Keratinocyte (primary cell): ENCODE data around the gene DMXL1. TPM values are rescaled to one million over a fixed set of nuclear protein-coding genes. Genes with fewer than 3 reads are reported as not detected.

Experiments used
- DNase-seq: peaks from one replicate; pipeline ENCODE4 v3.0.0-alpha.2; 2011; ENCODE audit warnings: low read depth, missing footprints, low spot score
- FAIRE-seq: peaks from 2 replicates; lab custom pipeline; 2011; peaks lifted over from hg19 to GRCh38; lab: Jason Lieb, UNC
- H2AFZ ChIP-seq: 2 replicates; pipeline ENCODE4 v1.6.0; 2012; ENCODE audit warnings: low read length, control low read depth, inconsistent platforms; ENCODE audit not compliant: control insufficient read depth
- H3K27ac ChIP-seq: 2 replicates; pipeline ENCODE4 v1.5.1; 2011; ENCODE audit warnings: low read length; ENCODE audit not compliant: control insufficient read depth, insufficient read depth
- H3K27me3 ChIP-seq: 3 replicates; pipeline ENCODE4 v1.6.0; 2011; ENCODE audit warnings: low read length; ENCODE audit not compliant: control insufficient read depth, insufficient read depth; ENCODE audit errors: extremely low read depth
- H3K36me3 ChIP-seq, 2 experiments: 2 replicates in 1 of 2; 3 replicates in 1 of 2; pipeline ENCODE4 v1.5.1; 2011; ENCODE audit warnings: low read length in 2 of 2, mild to moderate bottlenecking in 1 of 2; ENCODE audit not compliant: control insufficient read depth in 2 of 2, insufficient read depth in 2 of 2; ENCODE audit errors: extremely low read depth in 1 of 2
- H3K4me1 ChIP-seq: 3 replicates; pipeline ENCODE4 v1.5.1; 2011; ENCODE audit warnings: low read length; ENCODE audit not compliant: control insufficient read depth, insufficient read depth; ENCODE audit errors: extremely low read depth
- H3K4me2 ChIP-seq: 3 replicates; pipeline ENCODE4 v1.6.0; 2011; ENCODE audit warnings: low read depth, low read length; ENCODE audit not compliant: control insufficient read depth, insufficient read depth; ENCODE audit errors: extremely low read depth
- H3K4me3 ChIP-seq, 3 experiments: fragments of 200-600 bp in 1 of 3; sonication (generic) in 1 of 3; 2 replicates in 2 of 3; 3 replicates in 1 of 3; pipeline ENCODE4 v1.5.1; 2011 to 2016; ENCODE audit warnings: low read length in 3 of 3, mild to moderate bottlenecking in 3 of 3, control low read depth in 2 of 3, inconsistent platforms in 1 of 3, low read depth in 1 of 3, mixed read lengths in 1 of 3, mixed run types in 1 of 3, moderate library complexity in 1 of 3; ENCODE audit not compliant: control insufficient read depth in 2 of 3, insufficient read depth in 2 of 3; ENCODE audit errors: extremely low read depth in 1 of 3
- H3K79me2 ChIP-seq: 2 replicates; pipeline ENCODE4 v1.6.0; 2012; ENCODE audit warnings: low read length; ENCODE audit not compliant: control insufficient read depth, insufficient read depth
- H3K9ac ChIP-seq: 3 replicates; pipeline ENCODE4 v1.6.0; 2011; ENCODE audit warnings: low read length; ENCODE audit not compliant: control insufficient read depth, insufficient read depth; ENCODE audit errors: extremely low read depth
- H3K9me1 ChIP-seq: 3 replicates; pipeline ENCODE4 v1.6.0; 2011; ENCODE audit warnings: low read length; ENCODE audit not compliant: control insufficient read depth, insufficient read depth; ENCODE audit errors: extremely low read depth
- H3K9me3 ChIP-seq: 2 replicates; pipeline ENCODE4 v1.5.1; 2012; ENCODE audit warnings: low read depth, low read length; ENCODE audit not compliant: control insufficient read depth
- H4K20me1 ChIP-seq: 3 replicates; pipeline ENCODE4 v1.6.0; 2011; ENCODE audit warnings: low read length; ENCODE audit not compliant: control insufficient read depth, insufficient read depth; ENCODE audit errors: extremely low read depth
- CTCF ChIP-seq, 3 experiments: IDR thresholded peaks in 1 of 3; conservative IDR thresholded peaks in 1 of 3; optimal IDR thresholded peaks in 1 of 3; 2 replicates in 2 of 3; 3 replicates in 1 of 3; pipeline versions ENCODE3 to v1.5.1; 2011; ENCODE audit warnings: low read length in 3 of 3, mild to moderate bottlenecking in 3 of 3, moderate library complexity in 2 of 3, control low read depth in 1 of 3, inconsistent platforms in 1 of 3; ENCODE audit not compliant: insufficient read depth in 2 of 3; ENCODE audit errors: extremely low read depth in 1 of 3
- EZH2 ChIP-seq: IDR thresholded peaks from one replicate; pipeline ENCODE4 v1.6.1; 2012; ENCODE audit warnings: inconsistent platforms, mild to moderate bottlenecking, low read length, moderate library complexity
- dilution Hi-C: fragments of 300-500 bp; cut with MboI; formaldehyde crosslinking; loops from one replicate; pipeline ENCODE4 v1.7.0; 2020; ENCODE audit warnings: low sequenced_read_pairs; ENCODE audit not compliant: extremely low pct_ligation_motif_present
- polyA plus RNA-seq, 5 experiments: library from polyadenylated mRNA; depleted of rRNA in 3 of 5; stranded (reverse) in 3 of 5; stranded (forward) in 1 of 5; unstranded in 1 of 5; fragments of >200 nt; gene quantifications; 1 replicate in 1 of 5; 2 replicates in 3 of 5; 3 replicates in 1 of 5; pipeline versions ENCODE4 v1.2.1 to v1.2.3, GENCODE V29; 2011 to 2012; ENCODE audit warnings: missing spikeins in 2 of 5, low read depth in 1 of 5, low replicate concordance in 1 of 5

DMXL1 gene
- polyA plus RNA-seq, 1 donor (not counting 4 experiments of a cell fraction or from before 2014, with no cell fraction given), result 13.1 TPM

DNA sequence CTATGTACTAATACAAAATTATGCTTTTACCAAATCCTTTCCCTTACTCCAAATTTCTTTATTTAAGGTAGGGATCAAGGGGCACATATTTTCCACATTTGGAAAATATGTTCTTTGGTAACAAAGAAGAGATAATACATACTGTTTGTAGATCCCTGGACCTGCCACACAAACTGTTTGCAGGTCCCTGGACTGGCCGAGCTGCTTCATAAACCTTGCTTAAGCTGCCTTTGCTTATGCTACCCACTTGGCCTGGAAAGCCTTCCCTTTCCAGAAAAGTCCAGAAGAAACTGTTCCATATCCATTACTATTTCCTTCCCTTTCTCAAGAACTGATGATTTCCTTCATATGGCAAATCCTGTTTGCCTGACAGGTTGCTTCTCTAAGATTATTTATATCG is 22.6 kb upstream of the DMXL1 start:
- no peak overlapping the region for H3K9ac ChIP-seq
- H4K20me1 ChIP-seq, result no peaks in the 10 kb centered on the region
- H3K27me3 ChIP-seq, result no peaks in the 10 kb centered on the region
- no peaks in the 10 kb centered on the region for H3K79me2 ChIP-seq
- FAIRE-seq, result no peak
- H3K9me1 ChIP-seq, result no peaks in the 10 kb centered on the region
- H3K4me1 ChIP-seq, result peaks cover 3% of the 10 kb centered on the region
- H2AFZ ChIP-seq, result no peak overlapping the region
- H3K36me3 ChIP-seq, result no peaks in the 10 kb centered on the region
- no peak overlapping the region for H3K27ac ChIP-seq
- dilution Hi-C loops, result no loop called here
- H3K4me3 ChIP-seq, result no peak overlapping the region
- TF ChIP-seq CTCF (optimal IDR thresholded peaks at IDR 0.05 in 1 of 3, IDR thresholded peaks at IDR 0.05 in 1 of 3, conservative IDR thresholded peaks at IDR 0.05 in 1 of 3; ENCODE audit: extremely low read depth in 1 of 3, insufficient read depth in 2 of 3, low read length in 3 of 3) (no peak), EZH2 (no peak)
- no peak for DNase-seq
- no peaks in the 10 kb centered on the region for H3K9me3 ChIP-seq
- H3K4me2 ChIP-seq, result no peak overlapping the region

DNA sequence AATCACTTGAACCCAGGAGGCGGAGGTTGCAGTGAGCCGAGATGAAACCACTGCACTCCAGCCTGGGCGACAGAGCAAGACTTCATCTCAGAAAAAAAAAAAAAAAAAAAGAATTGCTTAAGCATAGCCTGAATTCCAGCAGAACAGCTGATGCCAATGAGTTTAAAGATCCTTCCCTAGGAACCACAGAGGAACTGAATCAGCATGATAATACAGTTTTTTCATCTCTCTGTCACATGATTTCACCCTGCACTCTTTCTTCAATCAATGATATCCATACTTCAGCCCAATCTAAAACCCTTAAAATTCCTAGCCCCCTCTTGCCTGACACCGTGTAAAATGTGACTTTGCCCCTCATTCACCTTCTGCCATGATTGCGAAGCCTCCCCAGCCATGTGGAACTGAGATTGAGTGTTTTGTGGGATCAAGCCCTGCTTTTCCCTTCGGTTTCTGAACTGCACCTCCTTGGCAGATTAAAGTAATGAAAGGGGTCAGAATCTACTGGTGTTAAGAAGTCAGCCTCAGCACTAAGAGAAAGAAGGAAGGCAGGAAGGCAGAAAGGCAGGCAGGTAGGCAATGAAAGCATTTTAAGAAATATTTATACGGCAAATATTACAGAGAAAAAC is 20.9 kb upstream of the DMXL1 start:
- DNase-seq (no peak), FAIRE-seq (peak; percentile 60)
- no peak overlapping the region for H3K4me2 ChIP-seq
- H3K27me3 ChIP-seq, result no peaks in the 10 kb centered on the region
- H3K9me1 ChIP-seq, result no peaks in the 10 kb centered on the region
- H3K36me3 ChIP-seq, result no peaks in the 10 kb centered on the region
- no peak overlapping the region for H3K27ac ChIP-seq
- H3K4me1 ChIP-seq, result peaks cover 3% of the 10 kb centered on the region
- H3K9ac ChIP-seq, result no peak overlapping the region
- H2AFZ ChIP-seq, result peak overlapping the region; percentile 76
- no peaks in the 10 kb centered on the region for H3K79me2 ChIP-seq
- no peak overlapping the region for H3K4me3 ChIP-seq
- no peaks in the 10 kb centered on the region for H4K20me1 ChIP-seq
- TF ChIP-seq CTCF (optimal IDR thresholded peaks at IDR 0.05 in 1 of 3, IDR thresholded peaks at IDR 0.05 in 1 of 3, conservative IDR thresholded peaks at IDR 0.05 in 1 of 3; ENCODE audit: extremely low read depth in 1 of 3, insufficient read depth in 2 of 3, low read length in 3 of 3) (no peak), EZH2 (no peak)
- dilution Hi-C loops, result no loop called here
- H3K9me3 ChIP-seq, result no peaks in the 10 kb centered on the region
